HepG2 (cell line): ENCODE measurements around the gene BID. TPM values are rescaled to one million over a fixed set of nuclear protein-coding genes. Genes with fewer than 3 reads are reported as not detected.

ENCODE experiments used
- ATAC-seq: fragments of 200-7000 bp; cut with Tn5 transposase; 3 replicates; pipeline ENCODE4 v1.9.1; 2020; ENCODE audit warnings: mild to moderate bottlenecking, moderate library complexity
- BruUV-seq: library from RNA; stranded (reverse); fragments of 400-500 nt; replicated peaks from 2 replicates; lab custom pipeline; 2021; lab: Mats Ljungman, UMichigan
- CTCF ChIA-PET: fragments of 300-600 bp; formaldehyde crosslinking; extraction: SDS; loops from one replicate; lab custom pipeline; 2021; ENCODE audit warnings: low total read pairs, inconsistent platforms, low intra/inter-chr PET ratio; lab: Yijun Ruan, JAX
- POLR2A ChIA-PET: fragments of 350-600 bp; sonication (Branson Sonifier 250); formaldehyde crosslinking; loops from one replicate; lab custom pipeline; 2020; ENCODE audit warnings: antibody characterized with exemption, inconsistent platforms; lab: Yijun Ruan, JAX
- DNase-seq: peaks from one replicate; pipeline ENCODE4 v3.0.0-alpha.2; 2015; ENCODE audit warnings: low spot score
- FAIRE-seq: peaks from 3 replicates; lab custom pipeline; 2011; peaks lifted over from hg19 to GRCh38; lab: Jason Lieb, UNC
- H2AFZ ChIP-seq: one replicate; pipeline ENCODE4 v1.6.1; 2011; ENCODE audit warnings: low read length, inconsistent platforms
- H3K27ac ChIP-seq: fragments of 300-600 bp; 3 replicates; pipeline ENCODE4 v1.8.0; 2011; ENCODE audit warnings: mixed run types, mild to moderate bottlenecking, mixed read lengths, low read length, inconsistent platforms; ENCODE audit not compliant: insufficient read depth; ENCODE audit errors: extremely low read length
- H3K27me3 ChIP-seq, 2 experiments: fragments of 200-600 bp in 1 of 2; 2 replicates in 1 of 2; 3 replicates in 1 of 2; pipeline versions ENCODE4 v1.6.0 to v1.8.0; 2011; ENCODE audit warnings: low read length in 2 of 2, mild to moderate bottlenecking in 2 of 2, moderate library complexity in 2 of 2, inconsistent platforms in 1 of 2; ENCODE audit not compliant: insufficient read depth in 2 of 2, control insufficient read depth in 1 of 2
- H3K36me3 ChIP-seq, 2 experiments: fragments of 200-600 bp in 1 of 2; replicated peaks in 1 of 2; 2 replicates in 1 of 2; 3 replicates in 1 of 2; pipeline versions ENCODE4 v1.5.1 to v1.8.0; 2011; ENCODE audit warnings: low read length in 2 of 2, inconsistent platforms in 1 of 2; ENCODE audit not compliant: insufficient read depth in 2 of 2, control insufficient read depth in 1 of 2
- H3K4me1 ChIP-seq: 2 replicates; pipeline ENCODE4 v1.5.1; 2012; ENCODE audit warnings: low read length, inconsistent platforms; ENCODE audit not compliant: insufficient read depth
- H3K4me2 ChIP-seq: 2 replicates; pipeline ENCODE4 v1.6.0; 2011; ENCODE audit warnings: low read depth, low read length, inconsistent platforms
- H3K4me3 ChIP-seq, 3 experiments: fragments of 200-600 bp in 1 of 3; sonication (generic), shearing (Covaris generic) in 1 of 3; replicated peaks in 1 of 3; 2 replicates each; pipeline ENCODE4 v1.5.1; 2011 to 2016; ENCODE audit warnings: low read length in 3 of 3, inconsistent platforms in 2 of 3, low read depth in 2 of 3, mild to moderate bottlenecking in 2 of 3, control low read depth in 1 of 3, mixed read lengths in 1 of 3; ENCODE audit not compliant: insufficient read depth in 1 of 3
- H3K79me2 ChIP-seq: one replicate; pipeline ENCODE4 v1.6.1; 2011; ENCODE audit warnings: low read length, inconsistent platforms; ENCODE audit not compliant: insufficient read depth
- H3K9ac ChIP-seq: 2 replicates; pipeline ENCODE4 v1.6.0; 2011; ENCODE audit warnings: mild to moderate bottlenecking, low read depth, low read length, inconsistent platforms; ENCODE audit not compliant: insufficient read depth
- H3K9me3 ChIP-seq: 2 replicates; pipeline ENCODE4 v1.5.1; 2012; ENCODE audit warnings: mild to moderate bottlenecking, low read length
- H4K20me1 ChIP-seq: 2 replicates; pipeline ENCODE4 v1.6.0; 2011; ENCODE audit warnings: inconsistent platforms, mild to moderate bottlenecking, low read length, moderate library complexity; ENCODE audit not compliant: insufficient read depth
- KDM2A ChIP-seq: sonication (generic); formaldehyde crosslinking; IDR thresholded peaks from 2 replicates; pipeline ENCODE4 v1.4.0; 2020; ENCODE audit warnings: low read depth, missing genetic modification reagents, borderline replicate concordance
- PCBP2 ChIP-seq: fragments of 200-400 bp; formaldehyde crosslinking; optimal IDR thresholded peaks from 2 replicates; pipeline ENCODE3; 2018; ENCODE audit warnings: low read length, low read depth; ENCODE audit not compliant: poor library complexity, severe bottlenecking
- RBM22 ChIP-seq: fragments of 200-400 bp; formaldehyde crosslinking; optimal IDR thresholded peaks from 2 replicates; pipeline ENCODE3; 2017; ENCODE audit warnings: mild to moderate bottlenecking, low read length, moderate library complexity
- SAP130 ChIP-seq: IDR thresholded peaks from 2 replicates; pipeline ENCODE4 v1.6.1; 2016; ENCODE audit warnings: low read depth
- SMC3 ChIP-seq: IDR thresholded peaks from 2 replicates; pipeline ENCODE4 v1.6.1; 2011; ENCODE audit warnings: low read length, improper control_type of control experiment
- ZBTB2 ChIP-seq: sonication (generic); formaldehyde crosslinking; IDR thresholded peaks from 2 replicates; pipeline ENCODE4 v1.8.0; 2022; ENCODE audit warnings: low read depth, missing genetic modification reagents
- ZNF143 ChIP-seq: sonication (generic); formaldehyde crosslinking; IDR thresholded peaks from 2 replicates; pipeline ENCODE4 v1.4.0; 2020; ENCODE audit warnings: missing genetic modification reagents
- ZNF530 ChIP-seq: sonication (generic); formaldehyde crosslinking; IDR thresholded peaks from 2 replicates; pipeline ENCODE4 v1.5.0; 2020; ENCODE audit warnings: low read depth, mild to moderate bottlenecking, missing genetic modification reagents
- ZNF552 ChIP-seq: sonication (generic); formaldehyde crosslinking; IDR thresholded peaks from 2 replicates; pipeline ENCODE4 v1.9.0; 2022; ENCODE audit warnings: missing genetic modification reagents, mild to moderate bottlenecking, borderline replicate concordance
- WGBS: methylation state at CpG from one replicate; pipeline ENCODE4 v1.1.6; 2017; ENCODE audit warnings: low lambda C conversion rate; 5-methylcytosine and 5-hydroxymethylcytosine counted together
- in situ Hi-C: cut with HindIII; loops from 2 replicates; pipeline ENCODE4 v1.10.0; 2017; ENCODE audit warnings: low pct_unique_long_range_greater_than_20kb; ENCODE audit not compliant: extremely low pct_ligation_motif_present
- intact Hi-C: fragments of 100-400 bp; cut with micrococcal nuclease; formaldehyde crosslinking; loops from one replicate; pipeline ENCODE4 v1.10.0; 2022; ENCODE audit not compliant: unreplicated experiment
- polyA plus RNA-seq, 8 experiments: library from polyadenylated mRNA; depleted of rRNA in 3 of 8; stranded (reverse) in 7 of 8; unstranded in 1 of 8; fragments of >200 nt; fragmentation: Illumina TruSeq in 4 of 8; extraction: Trizol in 4 of 8; gene quantifications; 2 replicates each; pipeline versions ENCODE4 v1.2.1 to v1.2.3, GENCODE V29; 2011 to 2016; ENCODE audit warnings: low read depth in 4 of 8, missing spikeins in 1 of 8, mixed read lengths in 1 of 8; ENCODE audit not compliant: insufficient read depth in 1 of 8
- total RNA-seq, 5 experiments: library from RNA; depleted of rRNA; stranded (reverse); fragments of >200 nt; fragmentation: Illumina TruSeq; extraction: Trizol; gene quantifications; 2 replicates each; pipeline ENCODE4 v1.2.3, GENCODE V29; 2016; ENCODE audit warnings: low read depth in 1 of 5
- TF ChIP-seq, protein P1 (sequence below): sonication (generic); formaldehyde crosslinking; IDR thresholded peaks from 2 replicates; pipeline ENCODE4 v1.5.0; 2020; ENCODE audit warnings: mild to moderate bottlenecking, missing genetic modification reagents

The BID gene
- total and polyA plus RNA-seq, 2 of the 13 experiments (the other 11 are each of a cell fraction or from before 2014, with no cell fraction given), result 35.3 to 51.7 TPM

DNA sequence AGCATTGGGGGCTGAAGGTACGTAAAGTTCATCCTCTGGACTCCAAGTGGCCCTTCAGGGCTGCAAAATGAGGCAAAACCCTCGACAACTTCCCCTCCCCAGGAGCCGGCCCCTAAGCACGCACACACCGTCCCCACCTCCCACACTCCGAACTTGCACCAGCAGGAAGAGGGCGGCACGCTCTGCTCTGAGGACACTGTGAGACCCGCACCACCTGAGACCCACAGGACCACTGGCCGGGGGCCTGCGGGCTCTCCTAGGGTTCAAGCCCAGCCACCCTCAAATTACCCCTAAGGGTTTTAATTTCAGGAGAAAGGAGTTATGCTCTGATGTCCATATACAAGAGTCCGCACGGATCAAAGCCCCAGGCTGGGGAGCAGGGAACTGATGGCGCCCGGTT lies 49.7 kb upstream of the BID start:
- Histone ChIP-seq H3K79me2 (no peaks in the 10 kb centered on the region), H3K36me3 (peaks cover 8 to 21% of the 10 kb centered on the region in 2 experiments; a peak in 4 of 5 replicates), H3K4me3 (no peak overlapping the region), H3K27me3 (no peaks in the 10 kb centered on the region), H3K9ac (no peak overlapping the region), H3K4me2 (no peak overlapping the region), H2AFZ (no peak overlapping the region), H3K9me3 (no peaks in the 10 kb centered on the region), H4K20me1 (no peaks in the 10 kb centered on the region), H3K4me1 (no peaks in the 10 kb centered on the region), H3K27ac (no peak overlapping the region)
- POLR2A ChIA-PET, result no interaction called here
- DNase-seq, result no peak
- in situ Hi-C loops, result no loop called here
- BruUV-seq, result no TSS peak
- 96% methylated on average over 8 of the region's 15 CpGs for WGBS
- TF ChIP-seq RBM22 (no peak), SAP130 (CRISPR knock-in tag) (no peak), PCBP2 (no peak), ZNF552 (no peak), KDM2A (CRISPR knock-in tag) (no peak), ZNF143 (CRISPR knock-in tag) (no peak), ZNF530 (CRISPR knock-in tag) (no peak), SMC3 (no peak), ZBTB2 (CRISPR knock-in tag) (no peak)
- TF ChIP-seq, protein P1, sequence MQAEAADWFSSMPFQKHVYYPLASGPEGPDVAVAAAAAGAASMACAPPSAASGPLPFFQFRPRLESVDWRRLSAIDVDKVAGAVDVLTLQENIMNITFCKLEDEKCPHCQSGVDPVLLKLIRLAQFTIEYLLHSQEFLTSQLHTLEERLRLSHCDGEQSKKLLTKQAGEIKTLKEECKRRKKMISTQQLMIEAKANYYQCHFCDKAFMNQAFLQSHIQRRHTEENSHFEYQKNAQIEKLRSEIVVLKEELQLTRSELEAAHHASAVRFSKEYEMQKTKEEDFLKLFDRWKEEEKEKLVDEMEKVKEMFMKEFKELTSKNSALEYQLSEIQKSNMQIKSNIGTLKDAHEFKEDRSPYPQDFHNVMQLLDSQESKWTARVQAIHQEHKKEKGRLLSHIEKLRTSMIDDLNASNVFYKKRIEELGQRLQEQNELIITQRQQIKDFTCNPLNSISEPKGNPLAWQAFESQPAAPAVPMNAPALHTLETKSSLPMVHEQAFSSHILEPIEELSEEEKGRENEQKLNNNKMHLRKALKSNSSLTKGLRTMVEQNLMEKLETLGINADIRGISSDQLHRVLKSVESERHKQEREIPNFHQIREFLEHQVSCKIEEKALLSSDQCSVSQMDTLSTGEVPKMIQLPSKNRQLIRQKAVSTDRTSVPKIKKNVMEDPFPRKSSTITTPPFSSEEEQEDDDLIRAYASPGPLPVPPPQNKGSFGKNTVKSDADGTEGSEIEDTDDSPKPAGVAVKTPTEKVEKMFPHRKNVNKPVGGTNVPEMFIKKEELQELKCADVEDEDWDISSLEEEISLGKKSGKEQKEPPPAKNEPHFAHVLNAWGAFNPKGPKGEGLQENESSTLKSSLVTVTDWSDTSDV, result no peak
- intact Hi-C loops, result no loop called here
- ATAC-seq, result no peak
- CTCF ChIA-PET, result no interaction called here
- FAIRE-seq, result no peak
